ENCODE measurements around the gene TBX5.
"Not testable (repeated sequence)": the region's sequence is repeated elsewhere in the genome, so short reads cannot be mapped to it uniquely, and the experiment has no call there.

TBX5 gene

DNA sequence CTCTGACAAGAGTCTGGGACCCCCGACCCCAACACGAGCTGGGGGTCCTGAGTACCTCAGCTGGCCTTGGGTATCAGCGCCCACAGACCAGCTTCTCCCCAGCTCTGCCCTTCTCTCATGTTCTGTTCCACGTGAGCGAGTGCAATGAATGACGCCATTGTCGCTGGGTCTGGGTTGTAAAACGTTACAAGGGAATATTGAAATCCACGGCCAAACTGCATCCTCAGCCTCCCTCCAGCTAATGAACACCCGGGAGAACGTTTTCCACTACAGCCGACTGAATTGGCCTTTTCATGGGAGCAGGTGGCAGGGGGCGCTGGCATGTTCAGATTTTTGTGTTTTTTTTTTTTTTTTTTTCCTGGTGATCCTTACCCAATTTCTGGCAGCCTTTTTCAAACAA lies 34.7 kb downstream of the TBX5 start:
- DNase-seq, result no peak

DNA sequence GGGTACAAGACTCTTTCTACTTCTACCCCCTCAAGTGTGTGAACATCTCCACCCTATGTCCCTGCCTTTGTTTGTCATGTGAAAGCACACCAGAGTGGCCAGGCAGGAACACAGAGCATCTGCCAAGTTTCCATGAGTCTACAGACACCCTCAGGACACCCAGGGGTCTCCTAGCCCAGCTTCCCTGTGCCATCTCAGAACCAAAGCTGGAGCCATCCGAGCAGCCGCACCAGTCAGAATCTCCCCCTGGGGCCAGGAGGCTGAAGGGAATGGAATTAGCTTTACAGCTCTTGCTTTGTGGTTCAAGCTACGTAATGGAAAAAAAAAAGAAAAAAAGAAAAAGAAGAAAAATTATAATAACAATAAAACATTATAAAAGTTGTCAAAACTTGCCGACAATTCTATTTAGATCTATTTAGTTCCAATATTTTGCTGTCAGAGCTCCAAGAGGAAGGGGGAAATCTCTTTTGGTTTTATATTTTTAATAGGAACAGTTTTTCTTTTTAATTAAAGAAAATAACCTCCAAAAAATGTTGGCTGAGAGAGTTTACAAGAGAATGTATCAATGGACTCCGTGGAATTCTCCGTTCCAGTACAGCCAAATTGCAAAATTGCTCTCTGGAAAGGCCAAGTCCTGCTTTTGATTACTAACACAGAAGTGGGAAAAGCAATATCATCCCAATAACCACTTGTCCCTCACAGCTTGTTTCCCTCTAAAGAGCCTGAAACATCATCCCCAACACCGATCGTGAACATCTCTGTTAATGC lies 37.1 kb downstream of the TBX5 start:
- no peak for DNase-seq

DNA sequence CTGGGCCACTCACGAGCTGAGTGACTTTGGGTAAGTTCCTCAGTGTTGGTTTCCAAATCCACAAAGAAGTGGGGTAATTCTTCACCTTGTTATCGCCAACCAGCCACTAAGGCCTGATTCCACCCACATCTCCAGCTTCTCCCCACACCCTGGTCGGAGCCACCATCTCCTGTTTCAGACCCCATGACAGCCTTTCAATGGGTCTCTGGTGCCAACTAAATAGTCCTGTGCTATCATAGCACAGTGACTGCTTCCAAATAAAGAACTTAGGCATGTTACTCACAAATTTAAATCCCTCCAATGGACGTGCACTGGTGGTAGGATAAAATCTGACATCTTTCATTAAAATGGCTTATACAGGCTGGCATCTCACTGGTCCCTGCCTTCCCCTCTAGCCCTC lies 44.0 kb downstream of the TBX5 start:
- DNase-seq, result no peak

DNA sequence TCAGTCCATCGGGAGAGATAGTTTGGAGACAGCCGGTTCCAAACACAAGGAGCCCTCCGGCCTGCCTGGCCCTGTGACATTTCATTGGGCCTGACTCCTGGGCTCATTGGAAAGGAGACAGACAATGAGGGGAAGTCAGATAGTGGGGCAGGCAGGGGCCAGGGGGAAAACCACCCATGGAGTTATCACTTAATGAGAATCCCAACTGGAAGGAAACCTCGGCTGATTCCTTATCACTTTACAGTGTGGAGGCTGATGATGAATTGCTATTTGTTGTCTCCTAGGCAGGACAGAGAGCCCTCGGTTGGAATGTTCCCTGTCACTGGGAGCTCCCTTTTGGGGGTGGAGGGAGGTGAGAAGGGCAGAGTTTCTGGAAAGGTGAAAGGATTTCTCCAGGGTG lies 44.4 kb downstream of the TBX5 start:
- no peak for DNase-seq

DNA sequence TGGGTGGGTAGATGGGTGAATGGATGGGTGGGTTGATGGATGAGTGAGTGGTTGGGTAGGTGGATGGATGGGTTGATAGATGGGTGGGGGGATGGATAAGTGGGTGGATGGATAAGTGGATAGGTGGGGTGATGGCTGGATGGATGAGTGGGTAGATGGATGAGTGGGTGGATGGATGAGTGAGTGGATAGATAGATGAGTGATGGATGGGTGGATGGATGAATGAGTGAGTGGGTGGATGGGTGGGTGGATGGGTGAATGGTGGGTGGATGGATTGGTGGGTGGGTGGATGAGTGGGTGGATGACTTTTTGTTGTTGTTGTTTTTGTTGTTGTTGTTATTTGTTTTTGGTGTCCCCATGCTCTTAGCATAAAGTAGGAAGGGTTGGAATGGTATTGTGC lies 45.5 kb downstream of the TBX5 start:
- DNase-seq, result no peak

DNA sequence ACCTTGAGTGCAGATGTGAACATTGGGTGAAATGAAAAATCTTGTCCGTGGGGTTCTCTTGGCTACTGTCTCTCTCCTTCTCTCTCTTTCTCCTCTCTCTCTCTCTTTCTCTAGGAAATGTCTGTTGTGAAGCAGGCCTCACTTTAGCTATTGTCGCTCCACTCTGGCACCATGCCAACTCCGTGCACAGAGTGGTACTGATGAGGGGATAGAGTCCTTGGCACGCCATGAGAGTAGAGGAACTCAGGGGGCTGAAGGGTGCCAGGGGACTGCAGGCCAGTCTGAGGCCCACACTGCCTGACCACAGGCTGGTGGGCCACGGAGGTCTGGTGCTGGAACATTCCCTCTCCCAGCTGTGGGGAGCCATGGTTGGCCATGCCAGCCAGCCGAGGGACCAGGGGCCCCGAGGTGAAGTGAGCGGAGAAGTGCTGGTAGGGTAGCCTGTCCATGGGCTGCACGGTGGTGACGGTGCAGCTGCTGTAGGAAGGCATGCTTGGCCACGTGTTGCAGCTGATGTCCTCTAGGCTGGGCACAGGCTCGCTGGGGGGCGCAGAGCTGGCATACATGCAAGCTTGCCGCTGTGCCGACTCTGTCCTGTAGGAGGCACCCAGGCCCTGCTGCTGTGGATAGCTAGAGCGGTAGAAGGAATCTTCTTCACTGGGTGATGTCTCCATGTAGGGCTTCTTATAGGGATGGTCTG lies 50.4 kb downstream of the TBX5 start:
- no peak for DNase-seq

DNA sequence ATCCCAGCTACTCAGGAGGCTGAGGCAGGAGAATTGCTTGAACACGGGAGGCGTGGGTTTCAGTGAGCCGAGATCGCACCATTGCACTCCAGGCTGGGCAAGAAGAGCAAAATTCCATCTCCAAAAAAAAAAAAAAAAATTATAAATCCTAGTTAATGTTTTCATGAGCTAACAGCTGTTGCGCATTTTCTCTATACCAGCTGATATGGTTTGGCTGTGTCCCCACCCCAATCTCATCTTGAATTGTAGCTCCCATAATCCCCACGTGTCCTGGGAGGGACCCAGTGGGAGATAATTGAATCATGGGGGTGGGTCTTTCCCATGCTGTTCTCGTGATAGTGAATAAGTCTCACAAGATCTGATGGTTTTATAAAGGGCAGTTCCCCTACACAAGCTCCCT lies 56.7 kb downstream of the TBX5 start:
- not testable (repeated sequence) for DNase-seq

DNA sequence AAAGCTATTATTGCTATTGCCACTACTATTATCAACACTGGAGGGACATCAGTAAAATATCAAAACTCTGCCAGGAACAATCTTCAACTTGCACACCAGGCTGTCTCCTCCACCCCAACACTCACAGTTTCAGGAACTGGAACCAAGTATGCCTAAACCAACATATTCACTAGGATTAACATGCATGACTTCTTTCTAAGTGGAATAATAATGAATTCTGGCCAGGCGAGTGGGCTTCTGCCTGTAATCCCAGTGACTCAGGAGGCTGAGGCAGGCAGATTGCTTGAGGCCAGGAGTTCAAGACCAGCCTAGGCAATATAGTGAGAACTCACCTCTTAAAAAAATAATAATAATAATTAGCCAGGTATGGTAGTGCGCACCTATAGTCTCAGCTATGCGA lies 58.1 kb downstream of the TBX5 start:
- no peak for DNase-seq

DNA sequence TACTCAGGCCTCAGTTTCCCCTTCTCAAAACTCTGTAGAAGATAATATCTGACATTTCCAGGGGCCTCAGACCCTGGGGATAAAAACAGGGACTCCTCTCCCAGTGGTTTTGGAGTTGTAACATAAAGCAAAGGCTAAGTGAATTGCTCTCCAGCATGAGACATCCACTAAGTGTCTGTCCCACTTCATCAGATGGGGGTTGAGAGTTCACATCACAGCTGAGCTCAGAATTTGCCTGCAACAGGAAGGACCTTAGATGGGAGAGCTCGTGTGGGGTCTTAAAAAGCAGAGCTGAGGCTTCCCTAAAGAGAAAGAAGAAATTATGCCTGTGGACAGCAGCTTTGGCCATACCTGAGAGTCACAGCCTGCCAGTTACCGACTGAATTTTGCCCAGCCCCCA lies 61.1 kb downstream of the TBX5 start:
- no peak for DNase-seq

DNA sequence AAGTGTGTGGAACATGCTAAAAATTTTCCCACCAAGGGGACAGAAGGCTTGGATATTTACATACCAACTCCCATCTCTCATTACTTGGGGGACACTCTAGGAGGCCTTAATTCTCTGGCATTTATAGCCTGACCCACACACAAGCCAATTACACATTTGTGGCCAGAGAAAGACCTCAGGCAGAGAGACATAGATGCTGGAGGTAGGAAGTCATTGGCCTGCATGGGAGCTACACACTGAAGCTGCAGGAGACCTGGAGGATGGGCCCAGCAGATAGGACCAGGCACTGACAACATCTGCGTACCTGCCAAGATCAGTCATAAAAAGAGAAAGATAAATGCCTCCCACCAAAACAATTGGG lies 61.7 kb downstream of the TBX5 start:
- DNase-seq, result no peak

DNA sequence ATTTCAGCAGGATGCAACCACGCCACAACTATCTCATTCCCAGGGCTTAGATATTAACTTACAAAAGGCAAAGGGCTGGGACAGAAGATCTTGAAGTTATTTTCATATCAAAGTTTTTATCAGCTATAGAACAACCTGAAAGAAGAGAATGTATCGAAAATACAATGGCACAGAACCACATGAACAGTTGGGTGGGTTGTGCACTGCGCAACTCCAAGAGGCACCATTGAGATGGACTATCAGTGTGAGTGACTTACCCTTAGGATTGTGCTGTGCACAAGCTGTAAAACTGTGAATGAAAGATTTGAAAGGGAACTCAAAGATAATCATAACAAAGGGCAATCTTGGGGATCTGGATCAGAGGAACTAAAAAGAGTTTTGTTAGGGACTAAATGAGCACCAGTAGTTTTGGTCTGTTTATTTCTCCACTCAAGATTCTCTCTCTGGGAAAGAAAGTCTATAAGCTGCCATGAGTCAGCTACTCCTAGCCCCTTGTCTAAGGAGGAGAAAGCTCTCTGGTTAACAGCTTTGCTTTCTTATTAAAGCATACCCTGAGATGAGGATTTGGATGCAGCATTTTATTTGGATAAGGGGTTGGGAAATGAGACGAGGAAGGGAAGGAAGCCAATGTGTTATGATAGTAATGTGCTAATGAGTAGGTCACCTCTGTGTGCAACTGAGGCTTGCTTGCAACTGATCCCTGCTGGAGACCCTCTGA lies 62.2 kb downstream of the TBX5 start:
- no peak for DNase-seq

DNA sequence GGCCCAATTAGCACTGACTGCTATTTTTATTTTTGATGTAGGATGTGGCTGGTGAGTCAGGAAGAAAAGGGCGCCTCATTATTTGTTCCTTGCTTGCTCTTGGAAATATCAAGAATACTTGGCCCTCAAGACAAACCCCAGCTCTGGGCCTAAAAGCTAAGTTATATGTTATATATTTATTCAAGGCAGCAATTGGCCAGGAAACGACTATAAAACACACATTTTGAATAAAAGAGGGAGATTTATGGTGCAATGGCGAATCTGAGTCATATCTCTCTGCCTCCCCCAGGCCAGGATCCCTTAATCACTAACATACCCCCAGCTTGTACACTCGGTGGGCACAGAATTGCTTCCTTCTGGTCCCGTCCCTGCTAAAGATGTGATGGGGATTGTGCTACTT lies 63.3 kb downstream of the TBX5 start:
- peak; percentile 10 for DNase-seq

DNA sequence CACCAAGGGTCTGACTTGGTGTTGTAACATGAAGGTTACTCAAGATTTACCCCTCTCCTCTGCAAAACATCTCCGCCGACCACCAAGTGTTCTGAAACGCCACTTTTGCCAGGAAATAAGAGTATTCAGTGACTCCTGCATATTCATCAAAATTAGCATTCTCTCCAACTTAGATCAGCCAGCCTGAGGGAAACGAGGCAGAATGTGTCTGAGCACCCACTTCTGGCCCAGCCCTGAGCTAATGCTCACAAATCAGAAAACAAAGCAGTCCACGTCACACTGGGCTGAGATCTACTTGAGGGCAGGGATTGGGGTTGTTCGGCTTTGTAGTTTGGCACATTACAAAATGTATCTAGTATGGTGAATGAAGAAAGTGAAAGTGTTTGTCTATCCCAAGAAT lies 64.3 kb downstream of the TBX5 start:
- DNase-seq, result no peak

DNA sequence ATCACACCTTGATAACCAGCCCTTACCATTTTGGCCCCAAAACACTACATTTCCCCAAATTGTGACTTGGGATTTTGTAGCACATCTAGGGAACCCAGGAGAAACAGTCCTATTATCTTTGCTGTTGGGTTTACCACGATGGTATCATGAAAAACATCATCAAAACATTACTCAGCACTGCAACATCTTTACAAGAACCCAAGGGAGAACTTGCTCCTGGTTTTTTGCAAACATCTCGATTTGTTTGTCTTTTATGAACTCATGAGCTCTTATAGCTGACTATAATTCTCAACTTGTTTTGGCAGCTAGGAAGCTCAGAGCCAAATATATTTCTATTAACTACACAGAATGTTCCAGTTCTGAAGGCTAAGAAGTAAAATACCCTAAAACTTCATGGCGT lies 65.7 kb downstream of the TBX5 start:
- no peak for DNase-seq

DNA sequence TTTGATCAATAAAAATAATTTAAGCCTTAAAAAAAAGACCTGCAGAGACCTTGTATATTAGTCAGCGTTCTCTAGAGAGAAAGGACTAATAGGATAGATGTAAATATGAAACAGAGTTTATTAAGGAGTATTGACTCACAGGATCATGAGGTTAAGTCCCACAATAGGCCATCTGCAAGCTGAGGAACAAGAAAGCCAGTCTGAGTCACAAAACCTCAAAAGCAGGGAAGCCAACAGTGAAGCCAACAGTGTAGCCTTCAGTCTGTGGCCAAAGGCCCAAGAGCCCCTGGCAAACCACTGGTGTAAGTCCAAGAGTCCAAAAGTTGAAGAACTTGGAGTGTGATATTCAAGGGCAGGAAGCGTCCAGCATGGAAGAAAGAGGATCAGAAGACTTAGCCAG lies 66.3 kb downstream of the TBX5 start:
- peak; percentile 78 for DNase-seq

DNA sequence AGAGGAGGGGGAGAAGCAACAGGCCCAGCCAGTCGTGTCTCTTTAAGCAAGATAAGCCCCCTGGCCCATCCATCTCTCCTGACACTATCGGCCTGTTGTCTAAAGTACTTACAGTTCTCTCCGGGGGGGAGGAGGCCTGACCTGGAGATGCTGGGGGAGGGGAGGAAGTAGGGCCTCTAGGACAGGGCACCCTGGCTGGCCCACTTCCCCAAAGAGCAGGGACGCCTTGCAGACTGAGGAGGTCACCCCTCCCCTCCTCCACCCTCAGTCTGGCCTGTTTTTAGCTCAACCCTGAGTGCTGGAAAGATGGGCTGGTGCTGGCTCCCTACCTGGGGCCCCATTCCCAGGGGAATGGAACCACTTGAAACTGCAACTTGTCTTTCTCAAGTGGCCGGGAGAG lies 70.3 kb downstream of the TBX5 start:
- DNase-seq, result no peak

DNA sequence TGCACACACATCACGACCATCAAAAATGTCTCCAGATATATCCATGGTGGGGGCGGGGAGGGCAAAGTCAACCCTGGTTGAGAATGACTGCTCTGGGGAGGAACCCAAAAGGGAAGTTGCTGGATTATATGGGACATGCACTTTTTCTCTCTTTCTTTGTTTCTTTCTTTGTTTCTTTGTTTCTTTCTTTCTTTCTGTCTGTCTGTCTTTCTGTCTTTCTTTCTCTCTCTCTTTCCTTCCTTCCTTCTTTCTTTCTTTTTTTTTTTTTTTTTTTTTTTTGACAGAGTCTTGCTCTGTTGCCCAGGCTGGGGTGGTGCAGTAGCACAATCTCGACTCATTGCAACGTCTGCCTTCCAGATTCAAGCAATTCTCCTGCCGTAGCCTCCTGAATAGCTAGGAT lies 71.5 kb downstream of the TBX5 start:
- no peak for DNase-seq

DNA sequence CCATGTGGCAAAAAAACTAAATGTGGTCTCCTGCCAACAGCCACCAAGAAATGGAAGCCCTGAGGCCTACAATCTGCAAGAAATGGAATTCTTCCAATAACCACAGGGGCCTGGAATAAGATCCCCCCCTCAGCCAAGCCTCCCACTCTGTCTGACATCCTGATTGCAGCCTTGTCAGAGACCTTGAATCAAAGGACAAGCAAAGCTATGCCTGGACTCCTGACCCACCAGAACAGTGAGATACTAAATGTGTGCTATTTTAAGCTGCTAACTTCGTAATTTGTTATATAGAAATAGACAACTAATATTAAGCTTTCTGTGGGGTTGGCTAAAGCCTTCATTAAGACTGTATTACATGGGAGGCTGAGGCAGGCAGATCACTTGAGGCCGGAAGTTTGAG lies 77.7 kb downstream of the TBX5 start:
- no peak for DNase-seq

DNA sequence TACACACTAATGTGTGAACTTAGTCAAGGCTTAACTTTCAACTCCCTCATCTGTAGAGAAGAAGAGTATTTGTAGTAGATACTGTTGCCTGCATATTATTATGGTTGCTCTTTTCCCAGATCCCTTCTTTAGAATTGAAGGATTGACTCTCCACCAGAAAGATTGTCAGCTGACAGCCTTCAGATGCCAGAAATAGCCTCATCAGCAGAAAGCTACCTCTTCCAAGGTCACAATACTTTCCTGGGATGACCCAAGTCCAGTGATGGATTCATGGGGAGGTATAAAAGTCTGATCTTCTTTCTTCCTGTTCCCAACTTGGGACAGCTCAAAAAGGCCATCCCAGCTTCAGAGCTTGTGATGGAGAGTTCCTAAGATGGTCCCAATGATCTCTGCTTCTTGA lies 78.2 kb downstream of the TBX5 start:
- no peak for DNase-seq

DNA sequence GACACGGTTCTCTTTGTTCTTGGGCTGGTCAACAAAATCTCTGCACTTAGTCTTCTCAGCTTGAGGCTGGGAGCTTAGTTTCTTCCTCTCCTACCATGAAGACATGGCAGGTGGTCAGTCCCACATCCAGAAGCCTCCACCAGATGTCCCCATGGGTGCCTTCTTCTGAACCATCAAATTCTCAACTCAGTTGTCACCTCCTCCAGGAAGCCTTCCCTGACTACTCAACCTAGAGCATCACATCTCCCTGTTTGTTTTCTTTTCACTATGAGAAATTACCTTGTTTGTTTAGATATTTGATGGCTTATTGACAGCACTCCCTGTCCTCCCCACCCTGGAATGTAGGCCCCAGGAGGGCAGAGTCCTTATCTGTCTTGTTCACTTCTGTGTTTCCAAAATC lies 84.4 kb downstream of the TBX5 start:
- DNase-seq, result no peak

DNA sequence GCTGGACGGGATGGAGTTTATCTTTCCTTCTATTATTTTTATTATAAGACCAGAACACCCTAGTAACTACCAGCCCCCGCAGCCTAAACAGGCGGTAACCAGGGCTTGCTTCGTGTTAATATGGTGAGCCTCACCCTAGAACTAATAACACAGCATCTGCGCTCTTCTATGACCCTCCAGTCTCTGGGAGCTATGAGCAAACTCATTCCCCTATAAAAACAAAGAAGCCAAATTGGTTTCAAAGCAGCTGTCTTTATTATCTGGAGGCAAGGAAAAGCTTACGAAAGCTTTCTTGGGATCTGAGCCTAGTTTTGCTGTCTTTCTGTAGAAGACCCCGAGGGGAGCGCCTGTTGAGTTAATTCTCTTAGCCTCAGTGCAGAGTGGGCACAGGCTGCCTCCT lies 85.0 kb downstream of the TBX5 start:
- DNase-seq, result no peak

DNA sequence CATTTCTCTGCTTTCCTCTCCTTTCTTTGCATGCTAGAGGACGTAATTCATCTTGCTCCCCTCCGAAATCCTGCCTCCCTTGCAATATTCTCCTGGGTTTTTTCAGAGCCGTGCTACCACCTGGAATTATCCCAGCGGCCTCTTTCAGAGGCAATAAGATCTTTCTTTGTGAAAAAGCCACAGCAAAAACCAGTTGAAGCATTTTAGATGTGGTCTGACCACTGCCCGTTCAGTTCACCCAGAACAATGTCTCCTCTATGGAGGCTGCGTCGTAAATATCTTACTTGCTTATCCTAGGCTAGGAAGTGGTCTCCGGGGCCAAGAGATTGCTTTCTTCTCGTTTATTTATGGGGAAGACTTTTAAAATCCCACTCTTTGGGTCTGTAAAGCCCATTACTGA lies 85.8 kb downstream of the TBX5 start:
- DNase-seq, result no peak

DNA sequence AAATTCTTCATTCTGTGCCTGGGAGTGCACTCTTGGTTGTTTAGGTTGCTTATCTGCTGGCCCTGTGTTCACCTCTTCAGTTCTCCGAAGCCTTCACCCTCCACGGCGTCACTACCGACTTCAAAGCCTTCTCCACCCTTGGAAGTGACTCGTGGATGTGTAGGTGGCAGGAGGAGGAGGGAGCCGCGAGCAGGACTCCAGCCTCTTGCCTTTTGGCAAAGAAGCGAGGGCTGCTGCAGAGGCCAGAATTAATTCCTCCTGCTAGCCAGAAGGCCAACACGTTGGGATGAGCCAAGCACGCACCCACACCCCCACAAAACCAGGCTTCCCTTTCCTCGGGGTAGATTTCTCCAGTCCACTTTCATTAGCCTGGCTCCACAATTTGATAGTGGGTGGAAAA lies 86.5 kb downstream of the TBX5 start:
- peak; percentile 20 for DNase-seq

DNA sequence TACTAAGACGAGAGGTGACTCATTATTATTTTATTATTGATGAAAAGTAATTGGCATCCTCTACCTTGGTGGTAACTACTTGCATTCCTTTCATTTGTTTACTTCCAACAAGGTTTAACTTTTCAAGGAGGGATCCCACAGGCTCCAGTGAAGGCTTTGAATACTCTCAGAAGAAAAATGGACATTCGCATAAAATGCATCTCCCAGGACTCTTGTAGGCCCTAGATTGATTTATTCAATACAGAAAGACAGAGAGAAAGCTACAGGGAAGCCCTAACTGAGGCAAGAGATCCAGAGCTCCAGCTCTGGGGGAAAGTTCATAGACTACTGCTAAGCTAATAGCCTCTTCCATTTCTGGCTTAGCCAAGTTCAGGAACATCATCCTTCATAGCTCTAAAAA lies 87.0 kb downstream of the TBX5 start:
- DNase-seq, result no peak

All from EL (cell line).